Measurements from ENCODE around the gene FRRS1. TPM values are rescaled to one million over a fixed set of nuclear protein-coding genes. Genes with fewer than 3 reads are reported as not detected.

The FRRS1 gene
- total and polyA plus RNA-seq, 10 of the 15 experiments (the other 5 are each of a cell fraction or from before 2014, with no cell fraction given), result 0.13 to 18.9 (median 8.0) TPM

GRCh38 chr1:99748419-99748818 is 18.0 kb downstream of the FRRS1 start:
- no peak for ATAC-seq
- H3K9ac ChIP-seq (ENCODE audit: control insufficient read depth, insufficient read depth, low read length), result no peak overlapping the region
- WGBS (ENCODE audit: insufficient coverage, insufficient replicate concordance, low lambda C conversion rate, missing lambda C conversion rate), result 97% methylated on average over 2 of the region's 2 CpGs
- no peak overlapping the region for H3K4me3 ChIP-seq
- no TSS peak for BruUV-seq (replicated peaks)
- in situ Hi-C loops (cut with MboI) (no loop called here), intact Hi-C loops (cut with micrococcal nuclease; ENCODE audit: unreplicated experiment) (no loop called here)
- no peaks in the 10 kb centered on the region for H4K20me1 ChIP-seq (ENCODE audit: control insufficient read depth, insufficient read depth)
- TF ChIP-seq TCF3 (IDR thresholded peaks at IDR 0.05; ENCODE audit: borderline replicate concordance, insufficient read depth, low read depth, low read length) (no peak), ZNF592 (IDR thresholded peaks at IDR 0.05) (no peak), RFX5 (IDR thresholded peaks at IDR 0.05; ENCODE audit: low read depth, low read length) (no peak), HDGF (IDR thresholded peaks at IDR 0.05) (no peak), TAF1 (IDR thresholded peaks at IDR 0.05; ENCODE audit: borderline replicate concordance, low read depth, low read length) (no peak), NRF1 (conservative IDR thresholded peaks at IDR 0.05; ENCODE audit: low read depth, low read length) (no peak), SP1 (IDR thresholded peaks at IDR 0.05; ENCODE audit: low read depth, low read length) (no peak), IRF5 (IDR thresholded peaks at IDR 0.05; ENCODE audit: borderline replicate concordance) (no peak), NR2F1 (conservative IDR thresholded peaks at IDR 0.05) (no peak), CHD1 (IDR thresholded peaks at IDR 0.05; ENCODE audit: low read depth, low read length) (no peak), POU2F2 (IDR thresholded peaks at IDR 0.05; ENCODE audit: borderline replicate concordance, low read depth, low read length) (no peak), ZBED1 (IDR thresholded peaks at IDR 0.05; ENCODE audit: borderline replicate concordance) (no peak)
- H2AFZ ChIP-seq (ENCODE audit: control insufficient read depth, low read depth, low read length), result no peak overlapping the region
- FAIRE-seq, result no peak
- no peaks in the 10 kb centered on the region for H3K9me3 ChIP-seq (replicated peaks; ENCODE audit: control insufficient read depth, insufficient read depth, low read length)
- DNase-seq (ENCODE audit: low read depth, low spot score), result no peak
- H3K27me3 ChIP-seq (replicated peaks in 1 of 2; ENCODE audit: control insufficient read depth in 2 of 2, insufficient read depth in 2 of 2, low read length in 1 of 2), result no peaks in the 10 kb centered on the region
- RAD21 ChIA-PET (ENCODE audit: unreplicated experiment), result interaction anchor here (1.1 to 3.1 kb wide), 2 partner anchors 17 to 606 kb away, joined by 3 to 25 read pairs; partner anchors contain the start of gene FRRS1
- POLR2A ChIA-PET, result interaction anchor here (2.6 kb wide), 1 partner anchor 18 kb away, joined by 10 read pairs; the partner anchor contains the start of gene FRRS1
- H3K27ac ChIP-seq (ENCODE audit: control insufficient read depth, insufficient read depth), result no peak overlapping the region
- SMC1A ChIA-PET (ENCODE audit: uncharacterized antibody, unreplicated experiment), result interaction anchor here (1.2 to 2.8 kb wide), 4 partner anchors 9 to 605 kb away, joined by 3 to 21 read pairs (median 8); partner anchors contain the start of gene FRRS1
- no peak overlapping the region for H3K4me2 ChIP-seq (ENCODE audit: control insufficient read depth, insufficient read depth)
- peaks cover 4 to 10% of the 10 kb centered on the region in 2 experiments for H3K36me3 ChIP-seq (ENCODE audit: control insufficient read depth in 2 of 2, insufficient read depth in 2 of 2, low read length in 1 of 2)
- CTCF ChIA-PET, result interaction anchor here (1.2 kb wide), 1 partner anchor 39 kb away, joined by 3 read pairs; no protein-coding TSS in a partner anchor
- H3K79me2 ChIP-seq (ENCODE audit: control insufficient read depth, insufficient read depth, low read length), result peaks cover 28% of the 10 kb centered on the region
- peaks cover 32% of the 10 kb centered on the region for H3K4me1 ChIP-seq (ENCODE audit: control insufficient read depth, insufficient read depth, low read length)
